IPS-18c (cell line): ENCODE data around the gene GUCY1A2.
"Not testable (repeated sequence)": the region's sequence is repeated elsewhere in the genome, so short reads cannot be mapped to it uniquely, and the experiment has no call there.

Experiments used
- H3K4me3 ChIP-seq: 2 replicates; pipeline ENCODE4 v1.7.0; 2013; ENCODE audit warnings: low read depth, mild to moderate bottlenecking, low read length, moderate library complexity; ENCODE audit not compliant: insufficient read depth
- H3K9me3 ChIP-seq: one replicate; pipeline ENCODE4 v1.6.1; 2013; ENCODE audit warnings: mild to moderate bottlenecking, low read length, moderate library complexity; ENCODE audit not compliant: control insufficient read depth, insufficient read depth

The GUCY1A2 gene

DNA sequence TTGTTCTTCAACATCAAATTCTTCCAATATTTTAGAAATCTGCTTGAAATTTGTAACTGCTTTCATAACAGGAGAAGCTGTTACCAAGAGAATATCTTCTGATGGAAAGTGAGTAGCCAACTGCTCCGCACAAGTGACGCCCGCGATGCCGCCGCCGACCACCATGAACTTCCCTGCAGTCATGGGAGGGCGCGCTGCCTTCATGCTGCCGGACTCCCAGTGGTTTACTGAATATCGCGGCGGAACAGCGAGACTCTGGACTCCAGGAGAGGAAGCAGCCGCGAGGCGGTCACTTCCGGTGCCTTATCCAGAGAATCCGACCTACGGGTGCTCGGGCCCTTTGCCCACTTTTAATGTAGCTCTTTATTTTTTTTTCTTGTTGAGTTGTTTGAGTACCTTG is 190.6 kb downstream of the GUCY1A2 start:
- no peak overlapping the region for H3K4me3 ChIP-seq

DNA sequence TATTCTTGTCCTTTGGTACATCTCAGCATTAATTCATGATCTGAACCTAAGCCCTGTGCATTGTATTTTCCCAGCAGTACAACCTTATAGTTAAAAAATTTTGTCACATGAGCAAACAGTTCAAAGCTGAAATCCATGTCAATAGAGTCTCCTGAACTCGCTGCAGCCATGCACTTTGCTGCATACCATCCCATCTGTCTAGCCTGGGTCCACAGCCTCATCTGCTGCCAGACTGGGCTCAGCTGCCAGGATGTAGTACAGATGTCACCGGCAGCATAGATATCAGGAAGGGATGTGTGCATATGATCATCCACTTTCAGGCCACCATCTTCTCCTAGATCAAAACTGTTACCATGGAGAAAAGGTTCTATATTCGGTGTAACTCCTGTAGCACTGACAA is 191.7 kb downstream of the GUCY1A2 start:
- H3K9me3 ChIP-seq, H3K4me3 ChIP-seq: not testable (repeated sequence)

More for the DNA sequence above, 190.6 kb downstream of the GUCY1A2 start:
- no peaks in the 10 kb centered on the region for H3K9me3 ChIP-seq

DNA sequence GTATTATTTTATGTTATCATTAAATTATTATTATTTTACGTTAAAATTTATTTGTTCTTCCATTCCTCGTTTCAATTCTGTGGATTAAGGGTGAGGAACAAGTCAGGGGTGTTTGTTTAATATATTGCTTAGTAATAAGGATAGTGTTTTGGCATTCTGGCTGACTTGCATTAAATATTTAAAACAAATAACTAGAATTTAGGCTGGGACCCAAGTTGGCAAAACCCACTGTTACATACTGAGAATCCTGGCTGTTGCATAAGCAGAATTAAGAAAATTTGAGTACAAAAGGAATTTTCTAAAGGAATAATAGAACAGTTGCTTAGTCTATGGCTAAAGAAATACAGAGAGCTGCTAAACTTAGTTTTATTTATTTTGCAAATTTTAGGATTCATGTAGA is 196.4 kb downstream of the GUCY1A2 start:
- Histone ChIP-seq H3K4me3 (no peak overlapping the region), H3K9me3 (no peaks in the 10 kb centered on the region)

DNA sequence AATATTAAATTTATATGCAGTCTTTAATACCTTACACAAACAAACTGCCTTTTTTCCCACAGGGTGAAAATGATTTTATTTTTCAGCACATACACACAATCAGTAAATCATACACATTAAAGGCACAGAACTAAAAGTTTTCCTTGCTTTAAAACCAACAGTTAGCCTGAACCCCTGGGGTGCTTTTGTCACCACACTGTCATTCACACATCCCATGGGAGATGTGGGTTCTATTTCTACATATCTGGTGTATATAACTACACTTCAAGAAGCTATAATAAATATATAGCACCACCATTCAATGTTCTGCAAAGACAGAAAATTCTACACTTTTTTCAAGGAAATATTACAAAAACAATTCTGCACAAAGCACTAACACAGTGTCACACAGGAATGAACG is 197.0 kb downstream of the GUCY1A2 start:
- Histone ChIP-seq H3K4me3 (no peak overlapping the region), H3K9me3 (no peaks in the 10 kb centered on the region)

DNA sequence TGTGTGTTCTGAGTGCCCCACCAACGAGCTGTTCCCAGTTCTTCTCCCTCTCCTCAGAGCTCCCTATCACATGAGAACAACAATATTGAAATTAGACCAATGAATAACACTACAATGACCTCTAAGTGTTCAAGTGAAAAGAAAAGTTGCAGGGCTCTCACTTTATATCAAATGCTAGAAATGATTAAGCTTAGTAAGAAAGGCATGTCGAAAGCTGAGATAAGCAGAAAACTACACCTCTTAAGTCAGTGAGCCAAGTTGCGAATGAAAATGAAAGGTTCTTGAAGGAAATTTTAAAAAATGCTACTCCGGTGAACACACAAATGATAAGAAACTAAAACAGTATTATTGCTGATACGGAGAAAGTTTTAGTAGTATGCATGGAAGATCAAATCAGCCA is 199.8 kb downstream of the GUCY1A2 start:
- no peaks in the 10 kb centered on the region for H3K9me3 ChIP-seq
- no peak overlapping the region for H3K4me3 ChIP-seq

DNA sequence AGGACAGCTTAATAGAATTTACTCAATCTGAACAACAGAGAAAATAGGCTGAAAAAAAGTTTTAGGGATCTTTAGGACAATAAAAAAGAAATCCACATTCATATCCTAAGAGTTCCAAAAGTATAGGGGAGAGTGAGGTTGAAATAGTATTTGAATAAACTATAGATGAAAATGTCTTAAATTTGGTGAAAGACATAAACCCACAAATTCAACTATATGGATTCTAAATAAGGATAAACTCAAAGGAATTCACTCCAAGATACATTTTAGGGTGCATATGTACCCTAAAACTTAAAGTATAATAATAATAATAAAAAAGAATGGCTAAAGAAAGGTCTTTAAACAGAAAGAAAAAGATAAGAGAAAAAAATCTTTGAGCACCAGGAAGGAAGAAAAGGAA is 203.1 kb downstream of the GUCY1A2 start:
- Histone ChIP-seq H3K9me3 (no peaks in the 10 kb centered on the region), H3K4me3 (no peak overlapping the region)

DNA sequence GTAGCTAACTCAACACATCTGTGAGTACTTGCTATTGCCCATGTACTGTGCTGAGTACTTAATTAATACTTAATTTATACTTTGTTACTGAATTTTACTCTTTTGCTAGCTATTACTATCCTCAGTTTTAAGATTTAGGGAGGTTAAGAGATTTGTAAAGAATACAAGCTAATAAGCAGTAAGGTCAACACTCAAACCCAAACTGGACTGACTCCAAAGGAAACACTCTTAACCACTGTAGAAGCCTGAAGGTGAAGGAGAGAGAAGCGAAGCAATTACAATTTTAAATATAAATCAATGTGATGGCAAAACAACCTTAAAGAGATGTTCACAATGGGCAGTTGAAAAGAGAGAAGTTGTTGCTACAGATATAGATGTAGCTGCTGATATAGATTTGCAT is 204.5 kb downstream of the GUCY1A2 start:
- Histone ChIP-seq H3K9me3 (no peaks in the 10 kb centered on the region), H3K4me3 (no peak overlapping the region)

DNA sequence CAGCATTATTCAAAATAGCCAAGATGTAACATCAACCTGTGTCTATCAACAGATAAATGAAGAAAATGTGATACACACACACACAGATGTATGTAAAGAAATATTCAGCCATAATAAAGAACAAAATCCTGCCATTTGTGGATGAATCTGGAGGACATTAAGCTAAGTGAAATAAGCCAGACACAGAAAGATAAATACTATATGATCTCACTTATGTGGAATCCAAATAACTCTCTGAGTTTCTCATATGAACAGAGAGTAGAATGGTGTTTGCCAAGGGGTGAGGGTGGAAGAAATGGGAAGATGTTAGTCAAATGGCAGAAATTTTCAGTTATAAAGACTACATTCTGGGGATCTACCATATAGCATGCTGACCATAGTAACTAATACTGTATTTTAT is 224.2 kb downstream of the GUCY1A2 start:
- Histone ChIP-seq H3K4me3 (no peak overlapping the region), H3K9me3 (no peaks in the 10 kb centered on the region)

DNA sequence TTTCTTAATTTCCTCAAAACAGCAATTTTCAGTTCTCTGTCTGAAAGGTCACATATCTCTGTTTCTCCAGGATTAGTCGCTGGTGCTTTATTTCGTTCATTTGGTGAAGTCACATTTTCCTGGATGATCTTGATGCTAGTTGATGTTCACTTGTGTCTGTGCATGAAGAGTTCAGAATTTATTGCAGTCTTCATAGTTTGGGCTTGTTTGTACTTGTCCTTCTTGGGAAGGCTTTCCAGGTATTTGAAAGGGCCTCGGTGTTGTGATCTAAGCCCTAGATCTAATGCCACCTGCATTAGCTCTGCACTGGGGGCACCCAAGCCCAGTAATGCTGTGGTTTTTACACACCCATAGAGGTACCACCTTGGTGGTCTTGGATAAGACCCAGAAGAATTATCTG is 228.9 kb downstream of the GUCY1A2 start:
- H3K9me3 ChIP-seq, result no peaks in the 10 kb centered on the region

DNA sequence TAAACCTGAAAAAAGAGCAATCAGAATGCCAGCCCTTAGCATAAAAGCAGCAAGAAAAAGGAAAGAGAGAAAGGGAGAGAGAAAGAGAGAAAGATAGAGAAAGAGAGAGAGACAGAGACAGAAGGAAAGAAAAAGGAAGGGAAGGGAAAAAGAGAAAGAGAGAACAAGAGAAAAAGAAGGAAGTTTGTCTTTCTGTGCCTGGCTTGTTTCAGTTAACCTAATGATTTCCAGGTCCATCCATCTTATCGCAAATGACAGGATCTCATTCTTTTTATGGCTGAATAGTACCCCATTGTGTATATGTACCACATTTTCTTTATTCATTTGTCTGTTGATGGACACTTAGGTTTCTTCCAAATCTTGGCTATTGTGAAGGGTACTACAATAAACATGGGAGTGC is 230.8 kb downstream of the GUCY1A2 start:
- H3K9me3 ChIP-seq, result no peaks in the 10 kb centered on the region
- no peak overlapping the region for H3K4me3 ChIP-seq

More for the DNA sequence above, 228.9 kb downstream of the GUCY1A2 start:
- no peak overlapping the region for H3K4me3 ChIP-seq

DNA sequence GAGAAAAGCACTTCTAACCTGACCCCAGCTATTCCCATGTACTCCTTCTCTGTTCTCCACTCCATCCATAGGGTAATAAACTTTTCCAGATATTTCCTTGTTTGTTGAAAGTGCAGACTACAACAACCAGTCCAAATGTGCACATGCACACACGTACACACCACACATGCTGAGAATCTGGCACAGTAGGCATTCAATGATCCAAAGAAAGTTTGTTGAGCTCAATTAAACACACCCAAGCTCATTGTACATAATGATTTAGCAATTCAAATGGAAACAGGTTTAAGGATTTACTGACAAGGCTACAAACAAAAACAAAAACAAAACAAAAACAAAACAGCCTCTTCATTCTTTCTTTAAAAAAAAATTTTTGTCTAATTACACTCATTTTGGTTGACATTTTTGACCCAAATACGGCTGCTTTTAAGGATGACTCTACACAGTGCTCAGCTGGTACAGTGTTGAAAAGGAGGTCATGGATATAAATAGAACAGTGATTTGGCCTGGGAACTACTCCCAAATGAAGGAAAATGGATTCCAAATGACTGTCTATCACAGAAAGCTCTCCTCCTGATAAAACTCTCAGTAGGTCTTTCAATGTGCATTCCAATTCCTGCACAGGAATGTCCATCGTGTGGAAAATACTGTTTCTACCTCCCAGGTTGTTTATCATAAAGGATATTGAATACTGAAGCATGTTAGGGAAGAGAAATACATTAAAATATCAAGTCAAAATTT is 232.2 kb downstream of the GUCY1A2 start:
- Histone ChIP-seq H3K9me3 (no peaks in the 10 kb centered on the region), H3K4me3 (no peak overlapping the region)

DNA sequence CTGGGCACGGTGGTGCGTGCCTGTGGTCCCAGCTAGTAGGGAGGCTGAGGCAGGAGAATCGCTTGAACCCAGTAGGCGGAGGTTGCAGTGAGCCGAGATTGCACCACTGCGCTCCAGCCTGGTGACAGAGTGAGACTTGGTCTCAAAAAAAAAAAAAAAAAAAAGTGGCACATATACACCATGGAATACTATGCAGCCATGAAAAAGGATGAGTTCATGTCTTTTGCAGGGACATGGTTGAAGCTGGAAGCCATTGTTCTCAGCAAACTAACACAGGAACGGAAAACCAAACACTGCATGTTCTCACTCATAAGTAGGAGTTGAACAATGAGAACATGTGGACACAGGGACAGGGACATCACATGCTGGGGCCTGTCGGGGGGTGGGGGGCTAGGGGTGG is 241.0 kb downstream of the GUCY1A2 start:
- H3K9me3 ChIP-seq, H3K4me3 ChIP-seq: not testable (repeated sequence)

DNA sequence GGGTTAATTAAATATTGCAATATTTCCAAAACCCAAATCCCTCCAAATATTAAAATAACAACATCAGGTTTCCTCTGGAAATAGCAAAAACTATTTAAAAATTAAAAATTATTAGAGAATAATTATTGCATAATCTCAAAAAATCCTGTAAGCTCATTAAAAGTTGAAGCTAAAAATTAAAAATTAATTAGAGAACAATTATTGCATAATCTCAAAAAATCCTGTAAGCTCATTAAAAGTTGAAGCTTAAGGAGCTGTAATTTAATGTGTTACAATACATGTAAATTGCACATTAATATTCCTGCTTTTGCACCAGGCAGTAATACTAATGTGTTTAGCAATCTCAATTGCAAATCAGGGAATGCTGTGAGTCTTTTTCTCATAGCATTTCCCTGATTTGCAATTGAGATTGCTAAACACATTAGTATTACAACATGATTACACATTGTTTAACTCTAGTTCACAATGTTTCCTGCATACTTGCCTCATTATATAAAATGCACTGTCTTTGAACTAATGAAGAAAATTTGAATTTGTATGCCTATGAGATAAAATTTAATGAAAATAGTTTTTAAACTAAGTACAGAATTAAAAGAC is 247.7 kb downstream of the GUCY1A2 start:
- H3K9me3 ChIP-seq, result no peaks in the 10 kb centered on the region
- H3K4me3 ChIP-seq, result no peak overlapping the region

DNA sequence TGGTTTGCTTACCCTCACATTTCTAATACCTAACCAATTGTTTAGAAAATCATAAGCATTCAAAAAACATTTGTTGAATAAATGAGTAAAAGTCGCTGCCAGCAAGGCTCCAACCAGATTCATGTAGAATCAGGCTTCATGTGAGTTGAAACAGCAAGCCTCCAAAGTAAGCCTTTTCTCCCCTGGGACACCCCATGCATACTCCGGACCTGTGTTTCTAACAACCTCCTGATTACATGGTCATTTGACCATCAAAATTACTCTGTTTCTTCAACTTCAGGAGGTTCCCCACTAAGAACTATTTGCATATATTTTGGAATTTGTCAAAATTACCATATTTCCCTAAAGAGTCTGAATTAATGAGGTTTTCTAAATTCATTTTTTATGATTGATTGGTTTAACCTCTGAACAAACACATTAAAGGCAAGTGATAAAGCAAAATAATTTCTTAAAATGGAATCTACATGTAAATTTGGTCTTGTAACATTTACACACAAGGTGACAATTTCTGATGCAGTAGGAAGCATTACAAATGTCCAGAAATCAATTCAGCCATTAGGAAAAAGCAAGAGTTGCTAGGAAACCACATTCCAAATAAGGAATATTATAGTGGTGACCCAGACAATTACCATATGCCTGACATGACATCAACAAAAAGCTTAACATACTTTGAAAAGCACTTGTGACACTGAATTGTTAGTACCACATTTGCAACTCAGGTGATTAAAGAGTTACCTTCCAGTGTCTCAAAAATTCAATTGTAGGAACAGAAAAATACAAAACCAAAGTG is 252.6 kb downstream of the GUCY1A2 start:
- no peak overlapping the region for H3K4me3 ChIP-seq
- H3K9me3 ChIP-seq, result no peaks in the 10 kb centered on the region

DNA sequence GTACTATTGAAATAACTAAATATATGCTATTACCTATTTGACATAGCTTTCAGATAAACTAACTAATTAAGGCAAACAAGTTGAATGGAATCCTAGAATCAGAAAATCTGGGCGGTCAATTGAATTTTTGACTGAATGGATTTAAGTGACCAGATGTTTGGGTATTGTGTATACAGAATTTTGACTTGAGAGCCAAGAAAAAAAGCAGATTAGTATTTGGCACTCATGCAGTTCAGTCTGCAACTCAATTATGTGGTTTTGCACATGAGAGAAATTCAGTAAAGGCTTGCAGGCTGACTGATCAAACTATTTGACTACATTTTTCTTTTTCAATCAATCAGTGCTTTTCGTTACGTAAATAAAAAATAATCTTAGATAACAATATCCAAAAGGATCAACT is 254.8 kb downstream of the GUCY1A2 start:
- Histone ChIP-seq H3K9me3 (no peaks in the 10 kb centered on the region), H3K4me3 (no peak overlapping the region)

DNA sequence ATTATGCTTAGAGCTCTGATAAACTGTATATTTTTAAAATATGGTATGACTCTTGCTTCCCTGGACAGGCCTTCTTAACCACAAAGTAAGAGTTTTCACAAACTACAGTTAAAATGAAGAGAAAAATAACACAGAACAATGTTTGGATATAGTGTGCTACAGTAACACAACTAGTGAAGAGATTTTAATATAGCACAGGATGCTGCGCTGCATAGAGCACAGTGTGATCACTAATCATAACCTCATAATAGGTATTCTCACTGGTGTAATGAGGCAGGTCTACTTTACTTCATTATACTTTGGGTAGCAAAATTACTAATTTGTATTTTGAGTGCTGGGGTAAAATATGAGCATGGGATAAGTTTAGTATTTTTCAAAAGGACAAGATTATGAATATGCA is 256.5 kb downstream of the GUCY1A2 start:
- H3K9me3 ChIP-seq, result peaks cover 2% of the 10 kb centered on the region
- no peak overlapping the region for H3K4me3 ChIP-seq

DNA sequence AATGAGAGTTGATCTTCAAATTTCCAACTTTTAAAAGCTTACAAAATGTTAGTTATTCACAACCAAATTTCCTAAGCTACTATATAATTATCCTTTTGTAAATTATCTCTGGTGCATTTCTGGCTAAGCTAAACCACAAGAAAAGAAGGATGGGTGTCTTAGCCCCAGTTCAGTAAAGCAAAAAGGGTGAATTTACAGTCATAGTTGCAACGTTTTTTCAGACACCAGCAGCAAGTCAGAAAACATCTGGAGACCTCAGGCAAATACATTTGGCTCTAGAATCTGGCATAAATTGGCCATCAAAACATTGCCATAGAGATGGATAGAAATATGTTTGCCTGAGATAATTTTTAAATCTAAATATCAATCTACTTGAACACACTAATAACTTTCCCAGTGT is 257.0 kb downstream of the GUCY1A2 start:
- peaks cover 2% of the 10 kb centered on the region for H3K9me3 ChIP-seq
- H3K4me3 ChIP-seq, result no peak overlapping the region

DNA sequence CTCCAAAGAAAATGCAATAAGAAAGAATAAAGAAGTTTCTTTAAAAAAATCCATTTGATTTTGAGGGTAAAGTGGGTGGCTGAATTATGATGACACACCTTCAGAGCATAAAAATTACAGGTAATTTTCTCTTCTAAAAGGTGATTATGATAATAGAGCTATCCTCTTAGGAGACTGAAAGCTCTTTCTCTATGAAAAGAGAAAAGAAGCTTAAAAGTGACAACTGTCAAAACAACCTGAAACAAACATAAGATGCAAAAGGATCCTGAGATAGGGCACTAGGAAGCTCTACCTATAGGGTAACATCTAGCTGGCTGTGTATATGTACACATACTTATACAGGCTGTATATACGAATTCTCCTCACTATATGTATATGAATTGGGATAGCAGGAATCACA is 270.2 kb downstream of the GUCY1A2 start:
- H3K4me3 ChIP-seq, result no peak overlapping the region
- no peaks in the 10 kb centered on the region for H3K9me3 ChIP-seq
